ENCODE results near the gene SLC5A3. TPM values are rescaled to one million over a fixed set of nuclear protein-coding genes. Genes with fewer than 3 reads are reported as not detected.

The SLC5A3 gene
- total RNA-seq, 6 donors from 2014 or later, result 12.1 to 40.8 (median 13.7) TPM

- Histone ChIP-seq H3K4me1 (no peaks in the 10 kb centered on the region), H3K36me3 (no peaks in the 10 kb centered on the region), H3K4me3 (no peak overlapping the region), H3K27me3 (no peaks in the 10 kb centered on the region), H3K9me3 (no peaks in the 10 kb centered on the region), H3K27ac (no peak overlapping the region)
- TF ChIP-seq CTCF (IDR thresholded peaks at IDR 0.05), result no peak
- peak in 1 of 2 donors; percentile 56 for DNase-seq
- 51 to 54% methylated on average over 13 of the region's 13 CpGs for WGBS, 2 donors
- ATAC-seq (ENCODE audit: low FRiP score in 2 of 2), result peak; percentile 61 to 88
Observed at GRCh38 chr21:34029743-34030528, 43.4 kb upstream of the SLC5A3 start.

DNA sequence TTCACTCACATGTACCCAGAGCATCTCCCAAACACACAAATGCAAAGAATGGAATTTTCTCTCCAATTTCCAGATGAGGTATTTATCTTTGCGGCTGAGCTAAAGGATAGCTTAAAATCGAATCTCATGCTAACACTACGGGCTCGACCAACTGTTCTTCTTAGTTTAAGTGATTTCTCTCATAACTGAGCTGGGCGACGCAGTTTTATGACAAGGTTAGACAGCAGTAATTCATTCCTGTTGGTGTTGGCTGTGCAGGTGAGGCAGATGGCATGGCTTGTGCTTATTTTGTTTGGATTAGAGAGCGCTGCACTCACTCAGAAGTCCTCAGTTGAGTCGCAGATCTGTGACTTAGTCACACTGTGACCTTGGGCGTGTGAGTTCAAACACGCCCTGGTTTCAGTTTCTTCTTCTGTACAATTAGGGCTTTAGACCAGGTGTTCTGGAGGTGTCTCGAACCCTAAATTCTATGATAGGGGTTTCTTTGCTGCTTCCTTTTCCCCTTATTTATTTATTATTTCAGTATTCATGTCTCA lies 41.5 kb upstream of the SLC5A3 start:
- Histone ChIP-seq H3K4me3 (no peak overlapping the region), H3K36me3 (no peaks in the 10 kb centered on the region), H3K4me1 (no peaks in the 10 kb centered on the region), H3K27me3 (no peaks in the 10 kb centered on the region), H3K9me3 (no peaks in the 10 kb centered on the region), H3K27ac (no peak overlapping the region)
- TF ChIP-seq POLR2A (IDR thresholded peaks at IDR 0.05), result no peak
- no peak for TF ChIP-seq EP300 (IDR thresholded peaks at IDR 0.05)
- TF ChIP-seq CTCF (IDR thresholded peaks at IDR 0.05), result no peak
- no peak for TF ChIP-seq POLR2AphosphoS5 (IDR thresholded peaks at IDR 0.05)
- ATAC-seq (ENCODE audit: low FRiP score in 2 of 2) (no peak), DNase-seq (no peak)
- WGBS, 2 donors, result 85 to 88% methylated on average over 11 of the region's 11 CpGs

DNA sequence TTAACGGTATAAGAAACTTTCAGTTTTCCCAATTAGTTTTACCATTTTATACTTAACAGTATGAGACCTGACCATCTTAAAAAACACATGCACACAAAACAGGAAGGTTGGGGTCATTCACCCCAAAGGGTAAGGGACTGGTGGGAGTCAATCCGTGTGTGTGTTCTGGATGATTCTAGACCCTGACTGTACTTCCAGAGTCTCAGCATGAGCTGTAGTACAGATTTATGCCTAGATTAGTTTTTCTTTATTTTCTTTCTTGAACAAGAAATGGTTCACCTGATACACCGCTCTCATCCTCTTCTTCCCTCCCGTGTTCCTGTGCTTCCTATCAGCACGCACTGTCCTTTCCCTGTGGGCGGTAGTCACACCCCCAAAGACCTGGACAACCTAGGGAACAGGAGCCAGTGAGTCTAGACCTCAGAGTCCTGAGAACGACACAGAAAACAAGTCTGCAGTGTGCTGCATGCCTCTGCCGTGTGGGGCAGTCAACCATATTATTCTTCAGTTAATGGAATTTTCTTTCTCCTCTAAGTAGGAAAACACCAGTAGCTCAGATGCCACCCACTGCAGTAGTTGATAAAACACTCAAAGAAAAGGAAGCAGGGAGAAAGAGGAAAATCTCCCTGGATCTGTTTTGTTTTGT lies 38.9 kb upstream of the SLC5A3 start:
- Histone ChIP-seq H3K4me1 (no peaks in the 10 kb centered on the region), H3K4me3 (no peak overlapping the region), H3K27me3 (no peaks in the 10 kb centered on the region), H3K36me3 (no peaks in the 10 kb centered on the region), H3K27ac (no peak overlapping the region), H3K9me3 (no peaks in the 10 kb centered on the region)
- DNase-seq, result no peak
- TF ChIP-seq EP300 (IDR thresholded peaks at IDR 0.05) (no peak), POLR2AphosphoS5 (IDR thresholded peaks at IDR 0.05) (no peak), POLR2A (IDR thresholded peaks at IDR 0.05) (no peak), CTCF (IDR thresholded peaks at IDR 0.05) (no peak)
- ATAC-seq (ENCODE audit: low FRiP score in 2 of 2), result no peak
- 67 to 69% methylated on average over 8 of the region's 8 CpGs for WGBS, 2 donors

- no peak overlapping the region for H3K4me3 ChIP-seq
- WGBS, 2 donors, result 92 to 95% methylated on average over 4 to 8 of the region's 8 CpGs
- TF ChIP-seq EP300 (IDR thresholded peaks at IDR 0.05) (no peak), CTCF (IDR thresholded peaks at IDR 0.05) (no peak), POLR2AphosphoS5 (IDR thresholded peaks at IDR 0.05) (no peak), POLR2A (IDR thresholded peaks at IDR 0.05) (no peak)
- ATAC-seq (ENCODE audit: low FRiP score in 2 of 2), result peak in 1 of 2 donors; percentile 59
- DNase-seq, result no peak
- H3K27me3 ChIP-seq, result no peaks in the 10 kb centered on the region
- H3K9me3 ChIP-seq, result no peaks in the 10 kb centered on the region
- no peaks in the 10 kb centered on the region for H3K4me1 ChIP-seq
- H3K27ac ChIP-seq, result no peak overlapping the region
- no peaks in the 10 kb centered on the region for H3K36me3 ChIP-seq
Observed at GRCh38 chr21:34035619-34036354, 37.6 kb upstream of the SLC5A3 start.
